Measurements from ENCODE around the gene TRPV4. TPM values are rescaled to one million over a fixed set of nuclear protein-coding genes. Genes with fewer than 3 reads are reported as not detected.
"Not testable (repeated sequence)": the region's sequence is repeated elsewhere in the genome, so short reads cannot be mapped to it uniquely, and the experiment has no call there.

Gene TRPV4
- not detected in 2 replicates for total RNA-seq (2014; rRNA removed; shearing (Covaris generic))
- polyA plus RNA-seq (2014; cell fraction: nucleus; rRNA removed), result not detected in 2 replicates

DNA sequence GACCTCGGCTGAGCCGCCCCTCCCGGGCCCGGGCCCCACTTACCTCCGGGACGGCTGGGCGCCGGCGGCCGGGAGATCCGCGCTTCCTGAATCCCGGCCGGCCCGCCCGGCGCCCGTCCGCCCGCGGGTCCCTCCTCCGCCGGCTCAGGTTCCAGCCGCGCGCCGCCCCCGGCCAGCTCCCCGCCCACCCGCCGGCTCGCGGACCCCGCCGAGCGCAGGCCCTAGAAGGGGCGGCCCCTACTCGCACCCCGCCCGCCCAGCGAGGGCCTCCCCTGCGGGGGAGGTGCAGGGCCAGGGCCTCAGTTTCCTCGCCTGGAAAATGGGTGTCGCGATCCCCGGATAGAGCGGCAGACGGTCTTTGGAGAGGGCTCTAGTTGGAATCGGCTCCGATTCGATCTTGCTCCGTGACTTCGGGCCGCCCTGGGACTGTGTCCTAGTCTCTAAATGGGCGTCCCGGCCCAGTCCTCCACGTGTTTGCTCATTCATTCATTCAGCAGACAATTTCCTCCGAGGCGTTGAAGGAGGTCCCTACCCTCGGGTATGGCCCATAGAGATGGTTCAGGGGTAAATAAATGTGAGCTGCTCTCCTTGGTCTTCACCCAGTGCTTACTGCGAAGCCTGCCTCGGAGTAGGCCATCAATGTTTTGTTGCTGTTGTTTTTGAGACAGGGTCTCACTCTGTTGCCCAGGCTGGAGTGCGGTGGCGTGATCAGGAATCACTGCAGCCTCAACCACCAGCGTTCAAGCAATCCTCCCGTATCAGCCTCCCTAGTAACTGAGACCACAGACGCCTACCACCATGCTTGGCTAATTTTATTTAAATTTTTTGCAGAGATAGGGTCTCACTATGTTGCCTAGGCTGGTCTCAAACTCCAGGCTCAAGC is at the start of gene TRPV4:
Gene TRPV4 (minus strand): TSS at position 92 of the 883 bp plus-strand sequence. CDS start 18,602 bp downstream, outside the sequence.
- DNase-seq (ENCODE audit: extremely low read depth, low read depth), result no peak

DNA sequence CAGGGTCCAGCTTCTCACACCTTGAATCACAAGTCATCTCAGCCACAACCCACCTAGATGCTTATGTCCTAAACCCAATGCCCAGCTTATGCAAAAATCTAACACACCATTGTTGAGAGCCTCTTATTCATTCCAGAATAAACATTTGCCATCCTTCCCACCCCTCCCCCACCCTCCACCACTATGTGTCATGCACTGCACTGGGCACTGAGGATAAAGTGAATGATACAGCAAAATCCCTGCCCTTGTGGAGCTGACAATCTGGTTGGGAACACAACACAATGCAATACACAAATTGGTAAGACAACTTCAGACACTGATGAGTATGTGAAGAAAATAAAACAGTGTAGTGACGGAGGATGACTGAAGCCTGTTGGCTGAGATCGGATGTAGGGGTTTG is 48.6 kb upstream of the TRPV4 start:
- DNase-seq (ENCODE audit: extremely low read depth, low read depth), result peak; percentile 96

DNA sequence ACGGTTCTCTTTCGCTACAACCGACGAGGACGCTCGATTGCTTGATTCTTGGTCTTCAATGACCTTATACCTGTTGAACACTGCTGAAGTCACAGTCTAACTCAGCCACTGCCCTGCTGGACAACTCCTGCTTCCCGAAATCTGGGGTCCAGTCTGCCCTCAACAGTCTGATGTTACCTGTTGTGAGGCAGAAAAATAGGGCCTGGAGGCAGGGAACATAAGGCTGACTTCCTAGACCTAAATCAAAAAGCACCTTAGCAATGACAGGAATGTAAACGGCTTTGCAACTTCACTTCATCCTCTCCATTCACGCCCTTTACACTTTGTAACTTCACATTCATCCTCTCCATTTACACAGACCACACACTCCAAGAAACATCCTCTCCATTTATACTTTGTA is 47.7 kb upstream of the TRPV4 start:
- no peak for DNase-seq (ENCODE audit: extremely low read depth, low read depth)

DNA sequence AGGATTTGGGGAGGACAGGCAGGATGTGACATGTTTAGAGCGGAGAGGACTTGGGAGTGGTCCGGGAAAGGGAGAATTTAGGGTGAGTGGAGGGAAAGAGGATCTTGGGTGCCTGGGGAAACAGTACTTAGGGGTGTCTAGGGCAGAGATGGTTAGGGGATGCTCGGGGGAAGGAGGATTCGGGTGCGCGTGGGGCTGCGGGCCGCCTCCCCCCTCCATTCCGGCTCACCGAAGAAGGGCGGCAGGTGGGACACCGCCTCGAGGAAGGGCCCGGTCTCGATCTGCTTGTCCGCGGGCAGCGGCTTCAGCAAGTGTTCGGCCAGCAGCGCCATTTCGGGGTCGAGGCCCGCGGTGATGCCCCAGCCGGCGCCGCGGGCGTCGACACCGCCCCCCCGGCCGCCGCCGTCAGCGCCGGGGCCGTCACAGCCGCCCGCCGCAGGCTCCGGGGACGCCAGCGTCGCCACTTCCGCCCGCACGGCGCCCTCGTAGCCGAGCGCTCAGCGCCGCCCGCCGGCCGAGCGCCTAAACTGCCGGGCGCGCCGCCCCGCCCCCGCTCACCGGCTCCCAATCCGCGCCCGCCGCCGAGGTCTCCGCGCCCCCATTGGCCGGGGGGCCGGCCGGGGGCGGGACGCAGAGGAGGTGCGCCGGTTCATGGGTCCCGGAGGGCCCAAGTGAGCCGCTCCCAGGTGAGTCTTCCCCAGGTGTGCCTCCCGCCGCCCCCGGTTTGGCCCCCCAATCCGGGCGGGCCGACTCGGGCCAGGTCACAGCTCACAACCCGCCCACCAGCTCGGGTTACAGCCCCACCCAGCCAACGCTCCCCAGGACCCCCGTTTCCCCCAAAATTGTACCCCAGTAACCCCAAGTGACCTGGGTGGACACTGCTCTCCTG is 47.1 kb upstream of the TRPV4 start, which contains the start of gene GLTP:
Gene GLTP (minus strand): TSS at position 499 of the 889 bp plus-strand sequence. CDS start 167 bp downstream, at position 332.
- DNase-seq (ENCODE audit: extremely low read depth, low read depth), result peak; percentile 86

DNA sequence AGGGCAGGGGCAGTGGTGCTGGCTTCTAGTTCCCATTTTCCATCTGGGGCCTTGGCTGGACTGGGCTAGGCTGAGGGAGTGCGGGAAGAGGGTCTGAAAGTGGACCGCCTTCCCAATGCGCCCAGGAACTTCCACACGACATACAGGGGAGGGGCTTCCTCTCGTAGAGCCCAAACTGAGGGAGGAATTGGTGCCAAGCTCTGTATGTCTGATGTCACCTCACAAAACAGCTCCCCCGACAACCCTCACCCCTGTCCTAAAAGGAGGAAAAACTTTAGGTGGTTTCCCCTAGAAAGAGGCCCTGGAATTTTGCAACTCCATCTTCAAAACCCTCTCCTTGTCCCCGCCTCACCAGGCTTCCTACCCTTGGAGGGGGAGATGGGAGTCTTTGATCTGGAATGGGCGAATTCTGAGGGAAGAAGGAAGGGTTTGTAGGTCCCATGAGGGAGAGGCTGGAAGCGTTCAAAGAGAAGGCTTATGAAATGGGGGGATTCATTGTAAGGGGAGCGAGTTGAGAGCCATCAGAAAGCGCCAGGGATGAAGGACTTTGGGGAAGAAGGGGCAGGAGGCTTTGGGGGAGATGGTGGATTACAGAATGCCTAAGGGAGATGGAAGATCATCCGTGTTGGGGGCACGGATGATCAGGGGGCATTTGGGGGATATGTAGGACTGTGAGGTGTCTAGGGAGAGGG is 46.3 kb upstream of the TRPV4 start:
- no peak for DNase-seq (ENCODE audit: extremely low read depth, low read depth)

DNA sequence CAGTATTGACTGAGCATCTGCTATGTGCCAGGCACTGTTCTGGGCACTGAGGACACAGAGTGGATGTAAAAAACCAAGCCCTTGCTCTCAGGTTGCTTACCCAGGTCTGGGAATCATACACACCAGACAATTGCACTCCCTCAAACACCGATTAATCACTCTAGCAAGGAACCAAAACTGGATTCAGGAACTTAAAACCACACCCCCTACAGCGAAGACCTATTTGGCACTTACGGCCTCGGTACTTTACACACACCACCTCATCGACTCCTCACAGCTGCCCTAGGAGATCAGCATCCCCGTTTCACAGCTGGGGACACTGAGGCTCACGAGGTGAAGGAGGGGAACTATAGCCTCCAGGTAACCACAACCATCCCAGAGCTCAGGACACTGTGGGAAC is 45.6 kb upstream of the TRPV4 start:
- DNase-seq (ENCODE audit: extremely low read depth, low read depth), result no peak

DNA sequence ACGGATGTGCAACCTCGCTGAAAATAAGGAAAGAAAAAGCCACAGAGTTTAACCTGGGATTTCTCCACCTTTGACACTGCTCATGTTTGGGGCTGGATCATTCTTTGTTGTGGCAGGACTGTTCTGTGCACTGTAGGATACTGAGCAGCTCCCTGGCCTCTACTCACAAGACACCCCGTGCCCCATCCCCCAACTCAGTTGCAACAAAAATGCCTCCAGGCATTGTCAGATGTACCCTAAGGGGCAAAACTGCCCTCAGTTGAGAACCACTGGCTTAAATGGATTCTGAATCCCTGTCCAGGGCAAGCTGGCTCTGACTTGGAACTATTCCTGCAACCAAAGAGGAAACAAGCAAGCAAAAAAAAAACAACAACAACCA is 45.0 kb upstream of the TRPV4 start:
- no peak for DNase-seq (ENCODE audit: extremely low read depth, low read depth)

DNA sequence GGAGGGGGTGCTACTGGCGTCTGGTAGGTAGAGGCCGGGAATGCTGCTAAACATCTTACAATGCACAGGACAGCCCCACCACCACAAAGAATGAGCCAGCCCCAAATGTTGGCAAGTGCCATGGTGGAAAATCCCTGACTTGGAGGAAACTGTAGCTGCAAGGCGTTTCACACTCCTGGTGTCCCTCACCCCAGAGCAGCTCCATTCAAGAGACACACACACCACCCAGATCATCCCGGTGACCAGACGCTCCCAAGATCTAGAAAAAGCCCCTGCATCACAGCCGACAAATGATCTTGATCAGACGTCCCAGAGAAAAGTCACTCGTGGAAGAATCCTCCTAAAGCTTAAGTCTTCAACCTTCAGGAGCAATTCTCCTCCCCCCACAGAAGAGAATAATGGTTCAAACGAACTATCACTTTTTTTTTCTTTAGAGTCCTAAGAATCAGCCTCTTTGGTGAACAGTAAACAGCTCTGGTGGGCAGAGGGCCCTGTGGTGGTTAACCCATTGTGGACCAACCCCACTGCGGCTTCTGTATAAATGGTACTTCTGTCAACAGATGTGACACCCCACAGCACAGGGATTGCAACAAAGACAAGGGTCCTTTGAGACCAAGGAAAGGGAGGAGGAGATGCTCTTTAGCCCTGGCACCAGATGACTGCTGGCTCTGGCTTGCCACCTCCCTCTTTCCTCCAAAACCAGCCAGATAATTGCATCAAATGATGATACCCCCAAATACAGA is 44.5 kb upstream of the TRPV4 start:
- DNase-seq (ENCODE audit: extremely low read depth, low read depth), result no peak

DNA sequence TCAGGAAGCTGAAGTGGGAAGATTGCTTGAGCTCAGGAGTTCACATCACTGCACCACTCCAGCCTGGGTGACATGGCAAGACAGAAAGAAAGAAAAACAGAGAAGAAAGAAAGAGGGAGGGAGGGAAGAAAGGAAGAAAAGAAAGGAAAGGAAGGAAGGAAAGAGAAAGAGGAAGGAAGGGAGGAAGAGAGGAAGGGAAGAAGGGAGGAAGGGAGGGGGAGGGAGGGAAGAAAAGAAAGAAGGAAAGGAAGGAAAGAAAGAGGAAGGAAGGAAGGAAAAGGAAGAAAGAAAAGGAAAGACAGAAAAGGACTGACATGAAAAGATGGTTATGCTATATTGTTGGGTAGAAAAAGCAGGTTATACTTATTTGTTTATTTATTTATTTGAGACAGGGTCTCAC is 43.2 kb upstream of the TRPV4 start:
- DNase-seq (ENCODE audit: extremely low read depth, low read depth), result no peak

DNA sequence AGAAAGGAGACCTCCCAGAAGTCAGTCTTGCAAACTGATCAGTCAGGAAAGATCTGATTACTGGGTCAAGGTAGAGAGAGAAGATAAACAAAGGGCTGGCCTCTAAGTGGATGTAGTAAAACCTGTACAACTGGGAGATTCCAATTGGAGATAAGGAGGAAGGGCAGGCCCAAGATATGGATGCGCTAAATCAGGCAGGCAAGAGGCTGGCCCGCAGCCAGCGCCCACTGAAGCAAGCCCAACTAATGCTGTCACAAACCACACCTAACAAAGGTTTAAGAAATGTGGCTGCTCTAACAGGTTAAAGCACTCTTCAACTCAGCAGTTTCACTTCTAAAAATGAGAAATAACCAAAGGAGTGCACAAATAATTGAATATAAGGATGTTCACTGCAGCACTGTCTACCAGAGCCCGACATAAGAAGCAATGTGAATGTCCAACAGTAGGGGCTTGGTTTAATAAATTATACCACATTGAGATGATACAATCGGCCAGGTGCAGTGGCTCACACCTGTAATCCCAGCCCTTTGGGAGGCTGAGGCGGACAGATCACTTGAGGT is 42.5 kb upstream of the TRPV4 start:
- DNase-seq (ENCODE audit: extremely low read depth, low read depth), result no peak

DNA sequence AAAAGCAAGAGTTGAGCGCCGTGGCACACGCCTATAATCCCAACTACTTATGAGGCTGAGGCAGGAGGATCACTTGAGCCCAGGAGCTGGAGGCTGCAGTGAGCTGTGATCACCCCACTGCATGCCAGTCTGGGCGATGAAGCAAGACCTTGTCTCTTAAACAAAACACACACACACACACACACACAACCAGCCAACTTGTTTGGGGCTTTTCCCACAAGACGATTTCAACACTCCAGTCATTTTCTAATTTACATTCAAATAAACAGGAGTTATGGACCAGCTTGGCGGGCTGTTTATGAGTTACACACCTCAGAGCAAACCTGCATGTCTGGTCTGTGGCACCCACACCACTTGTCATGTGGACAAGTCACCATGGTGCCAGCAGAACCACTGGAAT is 40.5 kb upstream of the TRPV4 start:
- DNase-seq (ENCODE audit: extremely low read depth, low read depth), result no peak

DNA sequence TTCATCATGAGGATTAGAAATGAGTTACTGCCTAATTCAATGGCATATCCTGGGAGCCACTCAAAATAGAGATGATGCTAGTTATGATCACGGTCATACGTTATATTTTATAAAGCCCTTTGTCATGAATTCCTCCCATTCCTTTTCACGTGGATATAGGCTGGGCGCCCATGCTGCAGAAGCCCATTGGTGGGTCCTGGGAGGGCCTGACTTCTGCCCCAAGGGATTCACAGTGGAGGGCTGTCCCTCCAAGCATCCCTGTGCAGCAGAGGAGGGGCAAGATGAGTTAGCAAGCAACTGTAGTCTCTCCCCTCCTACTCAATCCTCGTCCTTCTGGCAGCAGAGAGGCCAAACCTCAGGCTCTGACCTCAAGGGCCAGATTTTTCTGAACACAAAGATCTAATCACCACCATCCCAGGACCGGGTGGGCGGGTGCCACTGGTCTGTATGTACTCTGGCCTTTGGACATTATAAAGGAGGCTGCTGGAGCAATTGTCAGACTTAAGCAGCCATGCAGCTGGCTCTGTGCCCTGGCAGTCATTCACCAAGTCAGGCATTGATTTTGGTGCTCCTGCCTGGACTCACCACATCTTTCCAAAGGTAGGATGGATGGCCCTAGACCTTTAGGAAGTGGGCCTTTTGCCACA is 38.6 kb upstream of the TRPV4 start:
- no peak for DNase-seq (ENCODE audit: extremely low read depth, low read depth)

DNA sequence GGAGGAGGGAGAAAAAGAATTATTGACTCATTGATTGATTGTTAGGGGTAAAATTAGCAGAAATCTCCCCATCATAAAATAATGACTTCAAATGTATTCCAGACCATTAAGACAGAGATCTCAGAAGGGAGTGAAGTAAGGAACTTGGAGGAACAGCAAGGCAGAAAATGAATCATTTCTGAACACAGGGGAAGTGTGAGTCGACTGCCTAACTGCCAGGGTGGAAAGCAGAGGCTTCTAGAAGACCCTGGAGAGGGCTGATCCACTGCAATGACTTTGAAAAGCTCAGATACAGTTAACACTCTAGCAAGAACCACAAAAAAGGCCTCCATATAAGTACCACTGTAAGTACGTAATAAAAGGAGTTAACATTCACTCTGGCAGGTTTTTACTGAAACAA is 37.5 kb upstream of the TRPV4 start:
- no peak for DNase-seq (ENCODE audit: extremely low read depth, low read depth)

DNA sequence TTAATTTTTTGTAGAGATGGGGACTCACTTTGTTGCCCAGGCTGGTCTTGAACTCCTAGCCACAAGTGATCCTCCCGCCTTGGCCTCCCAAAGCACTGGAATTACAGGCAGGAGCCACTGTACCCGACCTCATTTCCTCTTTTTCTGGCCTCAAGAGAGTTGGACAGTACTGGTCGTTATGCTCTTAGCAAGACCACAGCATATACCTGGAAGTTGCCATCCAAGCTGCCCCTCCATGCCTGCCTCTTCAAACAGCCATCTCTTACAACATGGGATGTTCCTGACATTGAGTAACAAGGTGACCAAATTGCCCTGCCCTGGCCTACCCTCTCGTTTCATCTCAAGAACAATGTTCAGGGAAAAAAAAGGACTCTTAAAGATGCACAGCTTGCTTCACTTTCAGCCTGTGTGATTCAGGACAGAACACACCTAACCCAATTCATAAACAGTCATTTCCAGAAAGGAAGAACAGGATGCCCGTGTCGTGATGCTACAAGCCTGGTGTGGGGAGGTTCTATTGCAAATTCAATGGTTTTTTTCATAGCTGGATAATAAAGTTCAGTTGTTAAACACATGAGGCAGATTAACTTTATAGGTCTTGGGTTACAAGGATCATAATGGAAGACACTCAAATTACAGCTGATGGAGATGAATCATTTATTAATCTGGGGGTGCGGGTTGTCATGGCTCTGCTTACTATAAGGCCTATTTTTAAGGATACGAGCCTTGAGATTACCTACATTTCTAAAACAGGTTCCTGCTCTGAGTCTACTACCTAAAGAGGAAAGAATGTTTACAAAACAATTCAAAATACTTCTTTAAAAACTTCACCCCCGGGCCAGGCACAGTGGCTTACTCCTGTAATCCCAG is 35.2 kb upstream of the TRPV4 start:
- DNase-seq (ENCODE audit: extremely low read depth, low read depth), result no peak

DNA sequence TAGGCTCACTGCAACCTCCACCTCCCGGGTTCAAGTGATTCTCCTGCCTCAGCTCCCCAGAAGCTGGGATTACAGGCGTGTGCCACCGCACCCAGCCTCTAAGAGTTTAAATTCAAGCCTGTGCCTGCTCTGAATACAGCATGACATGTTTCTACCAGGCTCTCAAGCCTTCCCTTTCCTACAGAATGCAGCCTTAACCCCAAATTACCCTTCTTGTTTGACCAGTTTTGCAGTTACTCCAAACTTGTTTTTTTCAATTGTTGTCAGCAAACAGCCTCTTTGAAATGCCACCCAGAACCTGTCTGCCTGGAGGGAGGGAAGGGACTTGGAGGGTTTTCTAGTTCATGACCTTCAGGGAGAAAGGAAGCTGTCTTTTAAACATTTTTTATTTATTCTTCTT is 31.7 kb upstream of the TRPV4 start:
- DNase-seq (ENCODE audit: extremely low read depth, low read depth), result no peak

DNA sequence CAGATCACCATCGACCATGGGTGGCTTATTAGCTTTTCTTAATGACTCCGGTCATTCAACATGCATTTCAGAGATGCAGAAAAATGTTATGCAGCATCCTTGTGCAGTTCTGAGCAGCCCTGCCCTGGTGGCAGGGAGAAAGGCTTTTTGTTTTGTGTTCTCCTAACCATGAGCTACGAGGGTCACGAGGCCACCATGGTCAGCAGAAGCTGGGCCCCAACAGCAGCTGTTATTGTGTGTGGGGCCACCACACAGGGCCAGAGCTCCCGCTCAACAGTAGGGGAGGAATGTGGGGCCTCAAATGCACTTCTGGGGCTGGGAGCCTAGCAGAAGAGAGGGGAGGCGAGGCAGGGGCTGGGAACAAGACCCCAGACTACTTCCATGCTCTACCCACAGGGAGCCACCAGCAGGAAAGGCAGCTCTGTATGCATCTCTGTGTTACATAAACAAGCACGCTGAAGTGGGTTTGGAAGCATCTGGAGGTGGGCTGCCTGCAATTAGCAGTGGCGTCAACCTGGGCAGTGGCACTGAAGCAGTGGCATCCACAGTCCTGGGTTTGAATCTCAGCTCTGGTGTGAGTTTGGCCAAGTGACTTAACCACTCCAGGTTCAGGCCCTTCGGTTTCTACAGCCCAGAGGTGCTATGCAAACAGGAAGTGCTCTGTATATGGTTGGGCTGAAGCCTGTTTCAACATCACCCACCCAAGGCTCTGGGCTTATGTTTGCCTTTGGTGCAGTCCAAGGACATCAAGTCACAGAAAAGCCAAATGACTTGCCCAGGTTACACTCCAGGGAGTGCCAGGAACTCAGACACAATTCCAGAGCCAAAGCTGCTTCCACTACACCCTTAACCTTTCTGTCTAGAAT is 30.9 kb upstream of the TRPV4 start:
- DNase-seq (ENCODE audit: extremely low read depth, low read depth), result no peak

DNA sequence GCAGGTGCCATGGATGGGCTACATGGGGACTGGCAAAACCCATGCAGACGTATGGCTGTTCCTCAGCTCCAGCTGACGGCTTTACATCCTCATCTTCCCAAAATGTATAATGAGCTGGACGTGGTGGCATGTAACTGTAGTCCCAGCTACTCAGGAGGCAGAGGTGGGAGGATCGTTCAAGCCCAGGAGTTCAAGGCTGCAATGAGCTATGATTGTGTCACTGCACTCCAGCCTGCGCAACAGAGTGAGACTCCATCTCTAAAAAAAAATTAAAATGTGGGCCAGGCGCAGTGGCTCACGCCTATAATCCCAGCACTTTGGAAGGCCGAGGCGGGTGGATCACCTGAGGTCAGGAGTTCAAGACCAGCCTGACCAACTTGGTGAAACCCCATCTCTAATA is 29.3 kb upstream of the TRPV4 start:
- DNase-seq (ENCODE audit: extremely low read depth, low read depth), result not testable (repeated sequence)

Measured in NCI-H460 (cell line).